T-helper 2 cell (primary cell): ENCODE results near the gene VWA2.

Experiments
- DNase-seq, 5 experiments: peaks; one replicate each; pipeline versions ENCODE4 v3.0.0 to v3.0.0-alpha.2; 2012 to 2022

Gene VWA2

DNA sequence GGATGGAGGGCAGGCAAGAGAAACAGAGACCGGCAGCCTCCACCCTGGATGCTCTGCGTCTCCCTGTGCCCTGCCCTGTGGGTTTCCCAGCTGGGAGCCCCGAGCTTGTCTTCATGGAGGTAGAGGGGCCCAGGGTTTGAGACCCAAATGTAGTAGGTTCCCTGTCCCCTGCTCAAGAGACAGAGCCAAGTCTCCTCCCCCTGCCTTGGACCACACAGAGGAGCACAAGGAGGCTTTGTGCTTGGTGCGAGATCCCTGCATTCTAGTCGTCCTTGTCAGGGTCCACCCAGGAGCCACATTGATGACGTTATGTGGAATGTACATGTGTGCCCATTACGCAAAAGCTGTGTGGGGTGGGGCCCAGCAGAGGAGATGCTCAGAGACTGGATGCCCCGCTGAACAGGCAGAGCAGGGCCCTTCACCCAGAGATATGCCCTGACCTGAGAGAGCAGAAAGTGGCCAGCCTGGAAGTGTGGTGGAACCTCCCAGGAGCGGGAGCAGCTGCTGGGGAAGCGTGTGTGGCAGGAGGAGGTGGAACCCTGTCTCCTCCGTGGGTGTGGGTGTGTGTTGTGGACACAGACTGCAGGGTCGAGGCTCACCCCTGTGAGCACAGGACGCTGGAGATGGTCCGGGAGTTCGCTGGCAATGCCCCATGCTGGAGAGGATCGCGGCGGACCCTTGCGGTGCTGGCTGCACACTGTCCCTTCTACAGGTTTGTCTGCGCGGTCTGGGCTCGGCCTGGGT is 39.3 kb downstream of the VWA2 start:
- no peak for DNase-seq

DNA sequence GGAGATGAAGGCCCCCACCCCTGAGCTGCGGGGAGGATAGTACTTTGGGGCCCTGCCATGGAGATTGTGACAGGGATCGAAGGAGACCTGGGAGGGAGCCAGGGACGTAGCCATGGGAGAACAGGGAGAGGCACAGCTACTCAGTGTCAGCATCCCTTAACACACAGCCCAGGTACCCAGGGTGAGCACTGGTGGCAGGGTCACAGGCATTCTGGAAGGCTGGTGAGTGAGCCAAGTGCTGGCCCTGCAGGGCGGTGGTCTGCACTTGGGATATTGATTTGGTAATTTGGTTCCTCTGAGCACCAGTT is 39.8 kb downstream of the VWA2 start:
- DNase-seq: no peak

DNA sequence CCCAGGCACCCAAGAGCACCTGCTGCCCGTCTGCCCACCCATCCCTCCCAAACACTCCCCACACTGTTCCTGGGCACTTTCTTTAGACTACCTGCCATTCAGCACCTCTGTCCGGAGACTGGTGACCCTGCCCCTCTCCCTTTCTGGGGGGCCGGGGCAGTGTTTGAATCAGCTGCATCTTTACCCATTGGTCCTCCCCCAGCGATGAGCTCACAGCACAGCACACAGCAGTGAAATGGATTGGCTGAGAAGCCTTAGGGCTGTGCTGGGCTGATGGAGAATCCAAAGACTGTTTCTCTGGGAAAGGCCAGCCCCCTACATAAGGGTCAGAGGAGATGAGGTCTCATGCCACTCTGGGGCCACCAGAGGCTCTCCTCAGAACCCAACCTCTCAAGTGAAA is 40.2 kb downstream of the VWA2 start:
- DNase-seq: no peak

DNA sequence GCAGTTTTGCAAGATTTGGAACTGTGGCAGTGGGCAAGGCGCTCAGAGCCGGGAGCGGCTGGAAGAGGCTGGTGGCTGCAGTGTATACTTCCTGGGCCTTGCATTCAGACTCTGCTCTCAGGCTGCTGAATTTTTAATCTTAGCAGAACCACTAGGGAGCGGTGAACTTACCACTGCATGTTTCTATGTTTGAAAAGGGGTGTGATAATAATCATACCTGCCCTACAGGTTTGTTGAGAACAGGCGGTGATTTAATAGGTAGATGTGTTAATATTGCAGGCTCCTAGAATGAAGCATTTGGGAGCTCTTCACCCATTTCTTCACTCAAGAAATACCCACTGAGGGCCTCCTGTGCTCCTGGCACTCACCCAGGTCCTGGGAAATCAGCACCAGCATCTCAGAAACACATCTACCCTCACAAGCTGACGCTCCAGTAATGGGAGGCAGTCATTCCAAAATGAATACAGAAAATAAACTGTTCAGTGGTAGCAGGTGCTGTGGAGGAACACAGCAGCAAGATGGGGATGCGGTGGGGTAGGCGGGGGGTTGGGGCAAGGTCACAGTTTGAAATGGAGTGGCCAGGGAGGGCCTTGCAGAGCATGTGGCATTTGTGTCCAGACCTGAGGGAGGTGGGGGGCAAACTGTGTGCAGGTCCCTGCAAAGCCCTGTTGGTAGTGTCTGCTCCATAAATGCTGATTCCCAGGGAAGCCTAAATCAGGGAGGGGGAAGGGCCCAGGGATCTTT is 41.0 kb downstream of the VWA2 start:
- DNase-seq: no peak

DNA sequence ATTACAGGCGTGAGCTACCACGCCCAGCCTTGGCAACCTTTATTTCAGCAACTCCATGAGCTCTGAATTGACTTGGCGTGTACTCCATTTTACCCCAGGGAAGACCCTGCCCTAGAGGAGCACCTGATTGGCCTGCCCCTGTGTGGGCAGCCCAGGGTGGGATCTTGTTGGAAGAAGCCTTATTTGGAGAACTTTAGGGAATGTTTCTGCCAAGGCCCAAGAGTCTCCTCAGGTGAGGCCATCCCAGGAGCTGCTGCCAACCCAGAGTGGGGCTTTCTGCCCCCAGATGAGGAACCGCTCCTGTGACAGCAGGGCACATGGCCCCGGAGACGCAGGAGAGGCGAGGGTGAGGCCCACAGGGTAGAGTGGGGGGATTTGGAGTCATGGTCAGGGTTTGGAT is 42.0 kb downstream of the VWA2 start:
- no peak for DNase-seq

DNA sequence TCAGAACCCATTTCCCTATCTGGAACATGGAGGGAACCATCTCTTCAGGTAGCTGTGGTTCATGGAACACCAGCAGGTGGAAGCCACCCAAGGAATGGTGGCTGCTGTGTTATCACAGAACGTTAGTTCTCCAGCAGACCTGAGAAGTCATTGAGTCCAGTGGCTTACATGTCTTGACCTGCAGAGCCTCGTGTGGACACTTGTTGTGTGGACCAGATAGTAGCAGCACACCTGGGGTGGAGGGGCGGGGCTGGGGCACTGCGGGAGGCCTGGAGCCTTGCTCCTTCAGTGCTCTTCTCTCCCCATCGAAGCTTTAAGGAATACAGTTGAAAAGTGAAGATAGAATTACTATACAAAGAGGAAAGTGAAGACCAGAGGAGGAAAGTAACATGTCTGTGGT is 42.4 kb downstream of the VWA2 start:
- no peak for DNase-seq

DNA sequence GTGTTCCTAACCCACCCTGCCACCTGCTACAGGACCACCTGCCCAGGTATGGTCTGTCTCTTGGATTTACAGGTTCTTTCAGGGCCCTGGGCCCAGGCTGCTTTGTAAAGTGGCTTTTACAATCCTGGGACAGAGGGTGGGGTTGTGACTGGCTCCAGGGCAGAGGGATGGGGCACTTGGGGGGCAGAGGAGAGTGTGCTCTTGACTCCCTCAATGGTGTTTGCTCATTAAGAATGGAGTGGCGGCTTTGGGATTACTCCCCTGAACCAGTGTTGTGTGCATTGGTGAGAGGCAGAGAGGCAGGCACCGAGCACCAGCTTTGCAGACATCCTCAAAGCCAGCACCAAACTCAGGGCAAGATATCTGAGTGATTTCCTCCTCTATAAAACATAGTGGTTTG is 43.5 kb downstream of the VWA2 start:
- DNase-seq: no peak

DNA sequence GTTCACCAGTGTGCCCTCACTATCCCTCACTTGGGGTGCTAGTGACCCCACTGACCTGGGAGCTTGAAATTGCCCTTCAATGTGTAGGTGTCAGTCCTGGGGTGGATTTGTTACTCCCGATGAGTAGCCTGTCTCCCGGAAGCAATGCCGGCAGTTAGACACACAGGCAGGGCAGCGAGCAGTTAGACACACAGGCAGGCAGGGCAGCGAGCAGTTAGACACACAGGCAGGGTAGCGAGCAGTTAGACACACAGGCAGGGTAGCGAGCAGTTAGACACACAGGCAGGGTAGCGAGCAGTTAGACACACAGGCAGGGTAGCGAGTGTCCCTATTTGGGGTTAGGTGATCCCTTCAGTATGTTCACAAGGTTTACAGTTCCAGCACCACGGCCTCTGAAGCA is 44.0 kb downstream of the VWA2 start:
- DNase-seq: no peak

DNA sequence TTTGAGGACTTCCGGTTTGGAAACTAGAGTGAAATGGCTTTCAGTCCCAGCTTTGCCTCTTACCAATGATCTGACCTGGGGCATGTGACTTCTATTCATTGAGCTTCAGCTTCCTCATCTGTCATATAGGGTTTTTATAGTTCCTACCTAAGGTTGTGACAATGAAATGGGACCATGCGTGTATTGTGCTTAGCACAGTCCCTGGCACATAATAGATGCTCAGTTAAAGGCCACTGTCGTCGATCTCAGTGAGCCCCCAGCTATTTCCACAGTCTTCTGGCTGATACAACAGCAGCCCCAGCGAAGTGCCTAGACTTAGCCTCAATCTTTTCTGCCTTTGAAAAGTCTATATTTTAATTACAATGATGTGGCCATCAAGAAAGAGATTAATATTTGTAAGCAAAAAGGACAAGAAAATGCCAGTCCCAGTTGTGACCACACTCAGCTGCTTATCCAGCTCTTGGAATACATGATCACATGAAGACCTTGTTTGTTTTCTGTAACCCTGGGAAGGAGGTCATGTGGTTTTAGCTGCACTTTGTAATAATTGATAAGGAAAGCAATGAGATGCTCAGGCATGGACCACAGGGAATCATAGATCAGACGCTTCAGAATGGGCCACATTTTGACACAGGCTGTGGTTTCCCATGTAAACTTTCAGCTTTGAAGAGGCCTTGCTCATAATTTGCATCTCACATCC is 44.6 kb downstream of the VWA2 start:
- DNase-seq: no peak

DNA sequence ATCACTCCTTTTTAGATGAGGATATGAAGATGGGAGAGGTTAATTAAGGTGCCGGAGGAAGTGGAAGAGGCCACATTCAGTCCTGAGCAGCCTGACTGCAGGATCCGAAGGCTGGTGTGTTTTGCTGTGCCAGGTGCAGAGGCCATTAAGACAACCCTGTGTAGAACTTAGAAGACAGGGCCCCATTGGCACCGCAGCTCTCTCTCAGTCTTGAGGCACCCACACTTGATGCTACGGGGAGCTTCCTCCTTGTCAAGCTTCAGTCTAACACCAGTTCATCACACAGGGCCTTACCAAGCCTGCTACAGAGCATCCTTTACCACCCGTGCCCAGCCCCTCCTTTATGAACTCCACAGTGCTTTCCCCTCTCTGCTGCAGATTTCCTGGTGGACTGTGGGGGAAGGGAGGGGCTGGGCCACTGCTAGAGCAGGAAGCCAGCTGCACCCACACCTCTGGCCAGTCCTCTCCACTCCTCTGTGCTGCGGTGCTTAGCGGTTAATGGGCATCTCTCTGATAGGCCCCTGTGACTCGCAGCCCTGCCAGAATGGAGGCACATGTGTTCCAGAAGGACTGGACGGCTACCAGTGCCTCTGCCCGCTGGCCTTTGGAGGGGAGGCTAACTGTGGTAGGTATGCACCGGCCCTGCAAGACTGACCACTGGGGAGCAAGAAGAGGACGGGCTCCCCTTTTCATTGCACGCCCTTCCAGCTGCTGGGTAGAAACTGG is 45.5 kb downstream of the VWA2 start:
- no peak for DNase-seq

DNA sequence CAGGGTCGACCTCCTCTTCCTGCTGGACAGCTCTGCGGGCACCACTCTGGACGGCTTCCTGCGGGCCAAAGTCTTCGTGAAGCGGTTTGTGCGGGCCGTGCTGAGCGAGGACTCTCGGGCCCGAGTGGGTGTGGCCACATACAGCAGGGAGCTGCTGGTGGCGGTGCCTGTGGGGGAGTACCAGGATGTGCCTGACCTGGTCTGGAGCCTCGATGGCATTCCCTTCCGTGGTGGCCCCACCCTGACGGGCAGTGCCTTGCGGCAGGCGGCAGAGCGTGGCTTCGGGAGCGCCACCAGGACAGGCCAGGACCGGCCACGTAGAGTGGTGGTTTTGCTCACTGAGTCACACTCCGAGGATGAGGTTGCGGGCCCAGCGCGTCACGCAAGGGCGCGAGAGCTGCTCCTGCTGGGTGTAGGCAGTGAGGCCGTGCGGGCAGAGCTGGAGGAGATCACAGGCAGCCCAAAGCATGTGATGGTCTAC is 46.9 kb downstream of the VWA2 start:
- no peak for DNase-seq

DNA sequence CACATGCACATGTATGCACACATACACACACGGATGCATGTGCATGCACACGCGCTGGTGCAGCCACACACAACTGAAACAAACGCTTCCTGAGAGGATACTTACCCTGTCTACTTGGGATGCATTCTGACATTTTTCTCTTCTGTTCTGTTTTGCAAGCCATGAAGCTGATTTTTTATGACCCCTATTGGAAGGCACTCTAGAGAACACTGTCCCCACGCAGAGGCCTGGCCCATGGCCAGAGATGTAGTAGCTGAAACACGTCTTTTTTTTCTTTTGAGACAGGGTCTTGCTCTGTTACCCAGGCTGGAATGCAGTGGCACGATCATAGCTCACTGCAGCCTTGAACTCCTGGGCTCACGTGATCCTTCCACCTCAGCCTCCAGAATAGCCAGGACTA is 47.9 kb downstream of the VWA2 start:
- no peak for DNase-seq

DNA sequence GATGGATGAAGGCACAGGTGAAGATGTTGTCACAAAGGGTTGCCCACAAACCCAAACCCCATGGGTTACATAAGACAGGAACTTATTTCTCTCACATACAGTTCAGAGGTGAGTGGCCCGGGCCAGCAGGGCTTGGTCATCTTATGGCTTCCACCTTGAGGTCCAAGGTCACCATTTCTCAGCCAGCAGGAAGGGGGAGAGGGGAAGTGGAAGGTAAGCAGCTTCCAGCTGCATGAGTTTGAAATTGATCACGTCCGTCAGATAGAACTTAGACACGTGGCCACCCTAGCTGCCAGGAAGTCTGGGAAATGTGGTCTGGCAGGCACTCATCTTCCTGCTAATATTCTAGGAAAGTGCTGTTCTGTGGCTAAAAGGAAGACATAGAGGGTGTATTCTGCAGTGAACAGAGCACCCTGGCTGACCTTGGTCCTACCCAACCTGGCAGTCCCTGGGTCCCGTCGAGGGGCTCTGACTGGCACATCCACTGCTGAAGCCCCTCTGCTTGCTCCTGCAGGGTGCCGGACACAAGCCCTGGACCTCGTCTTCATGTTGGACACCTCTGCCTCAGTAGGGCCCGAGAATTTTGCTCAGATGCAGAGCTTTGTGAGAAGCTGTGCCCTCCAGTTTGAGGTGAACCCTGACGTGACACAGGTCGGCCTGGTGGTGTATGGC is 49.5 kb downstream of the VWA2 start:
- DNase-seq: no peak

DNA sequence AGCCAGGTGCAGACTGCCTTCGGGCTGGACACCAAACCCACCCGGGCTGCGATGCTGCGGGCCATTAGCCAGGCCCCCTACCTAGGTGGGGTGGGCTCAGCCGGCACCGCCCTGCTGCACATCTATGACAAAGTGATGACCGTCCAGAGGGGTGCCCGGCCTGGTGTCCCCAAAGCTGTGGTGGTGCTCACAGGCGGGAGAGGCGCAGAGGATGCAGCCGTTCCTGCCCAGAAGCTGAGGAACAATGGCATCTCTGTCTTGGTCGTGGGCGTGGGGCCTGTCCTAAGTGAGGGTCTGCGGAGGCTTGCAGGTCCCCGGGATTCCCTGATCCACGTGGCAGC is 50.0 kb downstream of the VWA2 start:
- DNase-seq: no peak

DNA sequence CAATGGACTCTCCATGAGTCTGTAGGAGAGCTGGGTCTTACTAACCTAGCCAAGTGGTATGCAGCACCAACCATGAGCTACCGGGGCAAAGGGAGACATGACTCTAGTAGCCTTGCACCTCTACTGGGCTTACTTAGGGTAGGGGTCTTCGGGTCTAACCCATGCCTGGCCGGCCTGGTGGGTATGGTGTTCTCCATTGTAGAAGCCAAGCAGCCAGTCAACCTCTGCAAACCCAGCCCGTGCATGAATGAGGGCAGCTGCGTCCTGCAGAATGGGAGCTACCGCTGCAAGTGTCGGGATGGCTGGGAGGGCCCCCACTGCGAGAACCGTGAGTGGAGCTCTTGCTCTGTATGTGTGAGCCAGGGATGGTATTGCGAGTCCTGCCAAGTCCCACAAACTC is 51.0 kb downstream of the VWA2 start:
- no peak for DNase-seq

DNA sequence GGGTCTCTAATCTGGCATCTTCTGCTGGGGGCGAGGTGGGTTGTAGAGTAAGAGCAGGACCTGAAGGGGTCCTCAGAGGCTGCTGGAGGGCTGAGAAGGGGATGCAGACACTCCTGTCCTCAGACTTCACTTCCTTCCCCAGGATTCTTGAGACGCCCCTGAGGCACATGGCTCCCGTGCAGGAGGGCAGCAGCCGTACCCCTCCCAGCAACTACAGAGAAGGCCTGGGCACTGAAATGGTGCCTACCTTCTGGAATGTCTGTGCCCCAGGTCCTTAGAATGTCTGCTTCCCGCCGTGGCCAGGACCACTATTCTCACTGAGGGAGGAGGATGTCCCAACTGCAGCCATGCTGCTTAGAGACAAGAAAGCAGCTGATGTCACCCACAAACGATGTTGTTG is 52.0 kb downstream of the VWA2 start:
- DNase-seq: no peak

DNA sequence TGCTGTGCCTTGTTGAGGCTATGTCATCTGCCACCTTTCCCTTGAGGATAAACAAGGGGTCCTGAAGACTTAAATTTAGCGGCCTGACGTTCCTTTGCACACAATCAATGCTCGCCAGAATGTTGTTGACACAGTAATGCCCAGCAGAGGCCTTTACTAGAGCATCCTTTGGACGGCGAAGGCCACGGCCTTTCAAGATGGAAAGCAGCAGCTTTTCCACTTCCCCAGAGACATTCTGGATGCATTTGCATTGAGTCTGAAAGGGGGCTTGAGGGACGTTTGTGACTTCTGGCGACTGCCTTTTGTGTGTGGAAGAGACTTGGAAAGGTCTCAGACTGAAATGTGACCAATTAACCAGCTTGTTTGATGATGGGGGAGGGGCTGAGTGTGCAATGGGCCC is 52.5 kb downstream of the VWA2 start:
- no peak for DNase-seq

DNA sequence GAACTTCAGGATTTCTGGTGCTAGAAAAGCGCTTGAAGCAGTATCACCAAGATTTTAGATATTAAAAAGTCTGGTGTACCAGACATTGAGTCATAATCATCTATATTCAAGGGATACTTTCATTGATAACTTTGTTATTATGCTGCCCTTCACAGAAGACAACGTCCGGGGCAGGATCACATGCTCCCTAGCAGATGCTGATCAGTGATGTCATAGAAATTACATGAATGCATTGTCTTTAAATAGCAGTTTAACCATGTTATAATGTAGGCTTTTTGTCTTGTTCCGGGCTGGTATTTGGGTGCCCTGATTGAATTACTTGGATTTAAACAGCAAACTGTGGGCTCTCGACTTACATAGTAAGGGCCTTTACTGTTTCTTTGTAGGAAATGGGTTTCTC is 54.0 kb downstream of the VWA2 start:
- DNase-seq: no peak

DNA sequence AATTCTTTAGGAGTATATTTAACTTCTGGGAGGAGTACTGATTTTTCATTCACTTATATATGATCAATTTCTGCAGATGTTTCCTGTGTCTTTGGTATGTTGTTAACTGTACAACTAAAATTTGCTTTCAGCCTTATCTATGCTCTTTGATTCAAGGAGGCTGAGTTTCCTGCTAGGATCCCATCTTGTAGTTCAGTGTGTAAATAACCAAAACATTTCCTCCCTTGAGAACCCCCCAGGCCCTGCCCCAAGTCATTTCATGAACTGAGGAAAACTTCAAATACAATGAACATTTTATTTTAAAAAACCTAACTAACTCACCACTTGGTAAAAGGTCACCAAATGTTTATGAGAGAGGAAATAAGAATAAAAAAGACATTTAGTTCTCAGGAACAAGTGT is 55.5 kb downstream of the VWA2 start:
- no peak for DNase-seq

DNA sequence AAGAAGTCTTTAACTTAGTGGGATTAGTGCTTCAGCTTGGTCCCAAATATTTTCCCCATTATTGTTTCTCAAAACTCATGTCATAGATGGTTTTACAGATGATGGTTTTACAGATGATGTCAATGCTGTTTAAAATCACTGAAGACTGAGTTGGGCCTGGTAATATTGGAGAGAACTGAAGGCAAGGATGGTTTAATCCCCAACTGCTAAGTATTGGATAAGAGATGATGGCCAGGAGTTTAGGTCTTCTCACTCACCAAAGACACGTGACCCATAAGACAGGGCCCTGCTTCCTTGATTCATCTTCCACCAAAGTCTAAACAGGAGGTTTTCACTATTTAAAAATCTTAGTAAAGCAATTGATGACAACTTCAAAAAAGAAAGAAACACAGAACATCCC is 56.3 kb downstream of the VWA2 start:
- no peak for DNase-seq

DNA sequence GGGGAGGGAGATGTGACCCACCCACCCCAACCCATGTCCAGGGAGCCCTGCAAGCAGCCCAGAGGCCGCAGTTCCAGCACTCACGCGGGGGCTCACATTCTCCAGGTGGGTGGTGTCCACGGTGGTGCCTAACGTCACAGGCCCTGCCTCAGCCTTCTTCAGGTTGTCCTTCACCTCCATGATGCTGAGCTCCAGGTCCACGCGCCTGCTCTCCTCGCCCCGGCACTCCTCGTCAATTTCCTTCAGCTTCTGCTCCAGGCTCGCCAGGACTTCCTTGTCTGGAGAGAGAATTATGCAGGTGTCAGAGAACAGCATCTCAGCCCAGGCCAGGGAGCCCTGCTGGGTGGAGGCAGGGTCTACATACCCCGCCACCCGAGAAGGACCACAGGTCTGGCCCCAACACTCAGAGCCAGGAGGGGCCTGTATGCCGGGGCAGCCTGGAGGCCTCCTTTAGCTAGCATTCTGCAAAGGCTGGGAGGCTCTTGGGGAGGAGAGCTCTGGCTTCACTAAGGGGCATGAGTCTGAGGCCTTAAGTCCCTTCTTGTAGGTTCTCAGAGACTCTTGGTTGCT is 58.2 kb downstream of the VWA2 start:
- no peak for DNase-seq

DNA sequence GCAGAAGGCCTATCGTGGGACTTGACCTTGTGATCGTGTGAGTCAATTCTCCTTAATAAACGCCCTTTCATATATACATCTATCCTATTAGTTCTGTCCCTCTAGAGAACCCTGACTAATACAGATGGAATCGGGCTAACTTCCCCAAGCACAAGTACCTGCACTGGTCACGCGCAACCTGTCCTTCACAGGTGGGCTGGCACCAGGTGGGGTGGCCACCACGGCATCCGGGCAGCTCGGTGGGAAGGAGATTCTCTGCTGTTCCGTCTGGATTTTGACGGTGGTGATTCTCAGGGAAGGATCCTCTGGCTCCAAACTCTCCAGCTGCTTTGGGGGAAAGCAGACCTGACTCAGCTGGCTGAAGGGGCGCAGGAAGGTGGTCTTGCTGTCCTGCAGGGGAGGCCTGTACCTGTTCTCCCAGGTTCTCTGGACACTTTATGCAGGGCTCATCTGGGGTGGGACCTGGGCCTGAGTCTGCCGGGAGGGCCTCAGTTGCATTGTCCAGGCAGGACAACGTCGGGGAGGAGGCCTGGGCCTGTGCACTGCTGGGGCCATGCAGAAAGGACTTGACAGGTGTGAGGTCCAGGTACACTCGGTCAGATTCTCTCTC is 61.1 kb downstream of the VWA2 start:
- no peak for DNase-seq
